A204.1 (cell line): ENCODE data around the gene ARID1B.

ENCODE experiments used
- FAIRE-seq: peaks from 2 replicates; lab custom pipeline; 2012; peaks lifted over from hg19 to GRCh38; lab: Jason Lieb, UNC

The ARID1B gene

GRCh38 chr6:157161912-157162311, 384.7 kb downstream of the ARID1B start:
- no peak for FAIRE-seq

GRCh38 chr6:157162766-157163433, 385.7 kb downstream of the ARID1B start:
- no peak for FAIRE-seq

- FAIRE-seq: no peak
Measured at GRCh38 chr6:157163434-157164159, 386.4 kb downstream of the ARID1B start.

- FAIRE-seq: no peak
Measured at GRCh38 chr6:157164972-157165371, 387.8 kb downstream of the ARID1B start.

- FAIRE-seq: no peak
Measured at GRCh38 chr6:157166784-157167183, 389.6 kb downstream of the ARID1B start.

GRCh38 chr6:157167837-157168236, 390.7 kb downstream of the ARID1B start:
- no peak for FAIRE-seq

- no peak for FAIRE-seq
Measured at GRCh38 chr6:157168471-157168870, 391.3 kb downstream of the ARID1B start.

GRCh38 chr6:157169226-157169625, 392.0 kb downstream of the ARID1B start:
- FAIRE-seq: no peak

GRCh38 chr6:157169656-157170055, 392.5 kb downstream of the ARID1B start:
- no peak for FAIRE-seq

- FAIRE-seq: no peak
Measured at GRCh38 chr6:157170535-157170934, 393.4 kb downstream of the ARID1B start.

GRCh38 chr6:157171801-157172200, 394.6 kb downstream of the ARID1B start:
- FAIRE-seq: no peak

GRCh38 chr6:157172231-157172701, 395.1 kb downstream of the ARID1B start:
- no peak for FAIRE-seq

- no peak for FAIRE-seq
Measured at GRCh38 chr6:157172830-157173536, 395.8 kb downstream of the ARID1B start.

GRCh38 chr6:157173776-157174175, 396.6 kb downstream of the ARID1B start:
- FAIRE-seq: no peak

GRCh38 chr6:157174731-157175130, 397.6 kb downstream of the ARID1B start:
- no peak for FAIRE-seq

- FAIRE-seq: no peak
Measured at GRCh38 chr6:157177731-157178336, 400.7 kb downstream of the ARID1B start.

GRCh38 chr6:157181649-157182048, 404.5 kb downstream of the ARID1B start:
- no peak for FAIRE-seq

GRCh38 chr6:157182503-157183264, 405.5 kb downstream of the ARID1B start:
- no peak for FAIRE-seq

GRCh38 chr6:157184202-157185015, 407.2 kb downstream of the ARID1B start:
- FAIRE-seq: no peak

GRCh38 chr6:157185171-157185570, 408.0 kb downstream of the ARID1B start:
- no peak for FAIRE-seq

GRCh38 chr6:157185986-157186385, 408.8 kb downstream of the ARID1B start:
- FAIRE-seq: no peak
